ENCODE measurements around the gene MEIS3.

MEIS3 gene

DNA sequence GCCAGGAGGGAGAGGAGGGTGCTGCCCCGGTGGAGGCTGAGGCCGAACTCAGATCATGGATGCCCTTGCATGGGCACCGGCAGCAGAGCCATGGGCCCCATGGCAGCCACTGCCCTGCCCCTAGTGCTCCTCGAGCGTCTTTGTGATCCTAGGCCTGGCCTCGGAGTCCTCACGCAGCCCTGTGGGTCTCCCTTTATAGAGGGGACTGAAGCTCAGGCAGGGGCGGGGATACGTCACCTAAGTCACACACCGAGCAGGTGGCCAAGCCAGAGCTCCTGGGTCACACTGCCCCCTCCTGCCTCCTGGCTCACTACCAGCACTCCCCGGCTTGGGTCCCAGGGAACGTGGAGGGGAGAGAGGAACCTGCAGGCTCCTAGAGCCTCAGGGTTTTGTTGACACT, 41.5 kb downstream of the MEIS3 start:
- ATAC-seq (ENCODE audit: low read depth) (no peak), DNase-seq (ENCODE audit: low spot score) (peak; percentile 48)
- Histone ChIP-seq H3K9me3 (ENCODE audit: severe bottlenecking) (no peaks in the 10 kb centered on the region), H3K27me3 (ENCODE audit: insufficient read depth, poor library complexity, severe bottlenecking) (no peaks in the 10 kb centered on the region), H3K4me1 (ENCODE audit: insufficient read depth, poor library complexity, severe bottlenecking) (no peaks in the 10 kb centered on the region), H3K36me3 (ENCODE audit: low read depth) (peaks cover 56% of the 10 kb centered on the region), H3K27ac (ENCODE audit: poor library complexity, severe bottlenecking) (no peak overlapping the region), H3K4me3 (ENCODE audit: severe bottlenecking) (no peak overlapping the region)
- TF ChIP-seq, protein P1, sequence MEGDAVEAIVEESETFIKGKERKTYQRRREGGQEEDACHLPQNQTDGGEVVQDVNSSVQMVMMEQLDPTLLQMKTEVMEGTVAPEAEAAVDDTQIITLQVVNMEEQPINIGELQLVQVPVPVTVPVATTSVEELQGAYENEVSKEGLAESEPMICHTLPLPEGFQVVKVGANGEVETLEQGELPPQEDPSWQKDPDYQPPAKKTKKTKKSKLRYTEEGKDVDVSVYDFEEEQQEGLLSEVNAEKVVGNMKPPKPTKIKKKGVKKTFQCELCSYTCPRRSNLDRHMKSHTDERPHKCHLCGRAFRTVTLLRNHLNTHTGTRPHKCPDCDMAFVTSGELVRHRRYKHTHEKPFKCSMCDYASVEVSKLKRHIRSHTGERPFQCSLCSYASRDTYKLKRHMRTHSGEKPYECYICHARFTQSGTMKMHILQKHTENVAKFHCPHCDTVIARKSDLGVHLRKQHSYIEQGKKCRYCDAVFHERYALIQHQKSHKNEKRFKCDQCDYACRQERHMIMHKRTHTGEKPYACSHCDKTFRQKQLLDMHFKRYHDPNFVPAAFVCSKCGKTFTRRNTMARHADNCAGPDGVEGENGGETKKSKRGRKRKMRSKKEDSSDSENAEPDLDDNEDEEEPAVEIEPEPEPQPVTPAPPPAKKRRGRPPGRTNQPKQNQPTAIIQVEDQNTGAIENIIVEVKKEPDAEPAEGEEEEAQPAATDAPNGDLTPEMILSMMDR (IDR thresholded peaks at IDR 0.05; ENCODE audit: poor library complexity, severe bottlenecking), result no peak

DNA sequence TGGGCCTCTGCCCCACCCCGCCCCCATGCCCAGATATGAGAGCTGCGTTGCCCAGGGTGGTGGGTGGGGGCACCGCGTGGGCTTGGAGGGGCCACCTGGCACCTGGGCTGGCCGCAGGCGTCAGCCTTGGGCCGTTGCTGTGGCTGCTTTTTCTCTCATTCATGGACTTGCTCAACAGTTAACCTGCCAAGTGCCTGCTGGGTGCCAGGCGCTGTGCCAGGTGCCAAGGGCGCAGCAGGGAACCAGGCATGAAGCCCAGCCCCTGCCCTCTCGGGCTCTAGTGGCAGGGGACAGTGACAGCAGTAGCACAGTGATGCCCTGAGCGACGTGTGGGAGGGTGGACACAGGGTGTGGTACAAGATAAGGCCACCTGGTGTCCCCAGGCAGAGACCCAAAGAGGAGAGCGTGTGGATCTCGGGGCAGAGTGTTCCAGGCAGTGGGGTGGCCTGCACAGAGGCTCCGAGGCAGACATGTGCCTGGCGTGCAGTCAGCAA, 42.1 kb downstream of the MEIS3 start:
- ATAC-seq (ENCODE audit: low read depth), result no peak
- DNase-seq (ENCODE audit: low spot score), result no peak
- H3K27ac ChIP-seq (ENCODE audit: poor library complexity, severe bottlenecking), result no peak overlapping the region
- no peaks in the 10 kb centered on the region for H3K4me1 ChIP-seq (ENCODE audit: insufficient read depth, poor library complexity, severe bottlenecking)
- TF ChIP-seq, protein P1 (IDR thresholded peaks at IDR 0.05; ENCODE audit: poor library complexity, severe bottlenecking), result no peak
- H3K4me3 ChIP-seq (ENCODE audit: severe bottlenecking), result no peak overlapping the region
- no peaks in the 10 kb centered on the region for H3K27me3 ChIP-seq (ENCODE audit: insufficient read depth, poor library complexity, severe bottlenecking)
- peaks cover 60% of the 10 kb centered on the region for H3K36me3 ChIP-seq (ENCODE audit: low read depth)
- H3K9me3 ChIP-seq (ENCODE audit: severe bottlenecking), result no peaks in the 10 kb centered on the region

DNA sequence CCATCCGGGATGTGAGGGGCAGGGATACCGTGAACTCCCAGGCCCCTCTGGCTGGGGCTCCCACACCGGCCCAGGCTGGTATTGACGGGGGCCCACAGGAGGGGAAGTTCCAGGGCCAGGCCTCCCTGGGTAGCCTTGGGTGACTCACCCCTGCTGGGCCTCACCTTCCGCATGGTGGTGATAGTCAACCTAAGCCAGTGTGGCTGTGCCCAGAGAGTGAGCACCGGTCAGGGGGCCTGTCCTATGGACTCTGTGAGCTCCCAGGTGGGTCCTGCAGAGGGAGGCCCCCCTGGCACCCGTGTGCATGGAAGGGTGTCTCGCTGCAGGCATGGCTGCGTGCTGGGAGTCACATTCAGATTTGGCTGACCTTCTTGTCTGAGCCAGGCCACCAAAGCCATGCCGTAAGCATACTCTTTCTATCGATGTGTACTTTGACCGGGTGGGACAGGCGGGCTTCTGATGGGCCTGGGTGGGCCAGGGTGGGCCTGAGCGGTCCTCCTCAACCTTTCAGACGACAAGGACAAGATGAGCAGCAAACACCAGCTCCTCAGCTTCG, 42.7 kb downstream of the MEIS3 start:
- TF ChIP-seq, protein P1 (IDR thresholded peaks at IDR 0.05; ENCODE audit: poor library complexity, severe bottlenecking), result no peak
- Histone ChIP-seq H3K4me1 (ENCODE audit: insufficient read depth, poor library complexity, severe bottlenecking) (no peaks in the 10 kb centered on the region), H3K27me3 (ENCODE audit: insufficient read depth, poor library complexity, severe bottlenecking) (no peaks in the 10 kb centered on the region), H3K27ac (ENCODE audit: poor library complexity, severe bottlenecking) (no peak overlapping the region), H3K9me3 (ENCODE audit: severe bottlenecking) (no peaks in the 10 kb centered on the region), H3K36me3 (ENCODE audit: low read depth) (peaks cover 61% of the 10 kb centered on the region), H3K4me3 (ENCODE audit: severe bottlenecking) (no peak overlapping the region)
- ATAC-seq (ENCODE audit: low read depth), result no peak
- no peak for DNase-seq (ENCODE audit: low spot score)

DNA sequence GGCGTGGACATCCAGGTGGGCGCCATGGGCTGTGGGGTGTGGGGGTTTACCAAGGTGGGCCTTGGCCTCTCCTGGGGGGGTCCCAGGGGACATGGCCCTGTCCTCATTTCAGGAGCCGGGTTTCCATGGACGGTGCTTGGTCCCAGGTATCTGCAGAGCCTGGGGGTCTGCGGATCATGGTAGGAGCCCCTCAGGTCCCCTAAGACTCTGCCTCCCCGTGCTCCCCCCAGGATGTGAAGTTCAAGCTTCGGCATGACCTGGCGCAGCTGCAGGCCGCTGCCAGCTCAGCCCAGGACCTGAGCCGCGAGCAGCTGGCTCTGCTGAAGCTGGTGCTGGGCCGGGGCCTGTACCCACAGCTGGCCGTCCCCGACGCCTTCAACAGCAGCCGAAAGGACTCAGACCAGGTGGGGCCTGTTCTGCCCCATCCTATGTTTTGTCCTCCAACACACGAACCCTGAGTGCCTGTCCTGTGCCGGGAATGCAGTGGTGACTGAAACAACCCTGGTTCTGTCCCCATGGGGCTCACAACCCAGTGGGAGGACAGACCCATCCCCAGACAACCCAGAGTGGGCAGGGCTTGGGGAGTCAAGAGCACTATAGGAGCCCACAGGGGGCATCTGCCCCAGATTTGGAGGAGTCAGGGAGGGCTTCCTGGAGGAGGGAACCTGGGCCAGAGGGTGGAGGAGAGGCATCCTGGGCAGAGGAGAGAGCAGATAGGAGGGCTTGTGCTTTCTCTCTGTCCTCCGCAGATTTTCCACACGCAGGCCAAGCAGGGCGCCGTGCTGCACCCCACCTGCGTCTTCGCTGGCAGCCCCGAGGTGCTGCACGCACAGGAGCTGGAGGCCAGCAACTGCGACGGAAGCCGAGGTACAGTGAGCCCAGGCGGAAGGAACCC, 43.4 kb downstream of the MEIS3 start:
- H3K27me3 ChIP-seq (ENCODE audit: insufficient read depth, poor library complexity, severe bottlenecking), result no peaks in the 10 kb centered on the region
- no peak overlapping the region for H3K27ac ChIP-seq (ENCODE audit: poor library complexity, severe bottlenecking)
- no peak overlapping the region for H3K4me3 ChIP-seq (ENCODE audit: severe bottlenecking)
- no peaks in the 10 kb centered on the region for H3K4me1 ChIP-seq (ENCODE audit: insufficient read depth, poor library complexity, severe bottlenecking)
- TF ChIP-seq, protein P1 (IDR thresholded peaks at IDR 0.05; ENCODE audit: poor library complexity, severe bottlenecking), result no peak
- no peak for DNase-seq (ENCODE audit: low spot score)
- ATAC-seq (ENCODE audit: low read depth), result no peak; the same call in 2 of the 3 replicates
- peaks cover 58% of the 10 kb centered on the region for H3K36me3 ChIP-seq (ENCODE audit: low read depth)
- no peaks in the 10 kb centered on the region for H3K9me3 ChIP-seq (ENCODE audit: severe bottlenecking)
